Ascending aorta (tissue), 2 donors: ENCODE measurements around the gene MND1. TPM values are rescaled to one million over a fixed set of nuclear protein-coding genes. Genes with fewer than 3 reads are reported as not detected.

Source experiments
- DNase-seq, 2 donors: peaks; one replicate each; pipeline ENCODE4 v3.0.0-alpha.2; 2019; ENCODE audit warnings: low spot score in 2 of 2
- H3K27ac ChIP-seq, 2 donors: fragments of 200-600 bp; sonication (generic); one replicate each; pipeline ENCODE4 v1.5.1; 2016 to 2017; ENCODE audit warnings: mild to moderate bottlenecking in 1 of 2
- H3K27me3 ChIP-seq: fragments of 200-600 bp; sonication (generic); one replicate; pipeline ENCODE4 v1.5.1; 2017
- H3K36me3 ChIP-seq, 2 donors: fragments of 200-600 bp; sonication (generic); one replicate each; pipeline ENCODE4 v1.5.1; 2016
- H3K4me1 ChIP-seq, 2 donors: fragments of 200-600 bp; sonication (generic); one replicate each; pipeline ENCODE4 v1.5.1; 2016 to 2017; ENCODE audit warnings: mild to moderate bottlenecking in 1 of 2
- H3K4me3 ChIP-seq, 2 donors: fragments of 200-600 bp; sonication (generic); one replicate each; pipeline ENCODE4 v1.5.1; 2016 to 2017; ENCODE audit warnings: mild to moderate bottlenecking in 1 of 2
- H3K9me3 ChIP-seq, 2 donors: fragments of 200-600 bp; sonication (generic); one replicate each; pipeline ENCODE4 v1.5.1; 2016
- CTCF ChIP-seq, 3 experiments: fragments of 200-600 bp in 2 of 3; fragments of 450-650 bp in 1 of 3; sonication (generic) in 2 of 3; IDR thresholded peaks; one replicate each; pipeline ENCODE4 v1.5.1; 2016 to 2019; ENCODE audit warnings: antibody characterized with exemption in 3 of 3, mild to moderate bottlenecking in 1 of 3, moderate library complexity in 1 of 3
- intact Hi-C: fragments of 100-400 bp; cut with DNase I; formaldehyde crosslinking; loops from one replicate; pipeline ENCODE4 v1.15.1; 2023
- total RNA-seq: library from RNA; depleted of rRNA; stranded (reverse); fragments of >200 nt; gene quantifications from one replicate; pipeline ENCODE4 v1.1.0, GENCODE V29; 2016

The MND1 gene
- not detected for total RNA-seq

GRCh38 chr4:153344131-153345011 lies at the start of gene MND1:
MND1 (plus strand) TSS chr4:153344688; CDS start chr4:153344738, 50 bp downstream.
- H3K36me3 ChIP-seq = no peaks in the 10 kb centered on the region
- TF ChIP-seq CTCF (IDR thresholded peaks at IDR 0.05) = peak; percentile 81 to 99 (median 97)
- H3K27ac ChIP-seq = peak within 1 kb of the TSS in 1 of 2 donors; percentile 17
- H3K4me3 ChIP-seq = peak within 1 kb of the TSS; percentile 67 to 87
- intact Hi-C loops = loop anchor here (1.0 to 5.0 kb wide), 5 partner anchors 88 to 406 kb away; no protein-coding TSS in a partner anchor
- H3K9me3 ChIP-seq = no peaks in the 10 kb centered on the region
- peaks cover 0 to 4% of the 10 kb centered on the region in 2 donors for H3K4me1 ChIP-seq
- H3K27me3 ChIP-seq = no peaks in the 10 kb centered on the region
- peak; percentile 22 to 88 for DNase-seq

GRCh38 chr4:153295131-153295755 lies 49.2 kb upstream of the MND1 start:
- intact Hi-C loops = no loop called here
- Histone ChIP-seq H3K4me3 (no peak overlapping the region), H3K27ac (no peak overlapping the region), H3K36me3 (peaks cover 9 to 30% of the 10 kb centered on the region in 2 donors), H3K9me3 (peaks cover 0 to 8% of the 10 kb centered on the region in 2 donors), H3K27me3 (no peaks in the 10 kb centered on the region), H3K4me1 (peaks cover 0 to 16% of the 10 kb centered on the region in 2 donors)
- no peak for DNase-seq
- no peak for TF ChIP-seq CTCF (IDR thresholded peaks at IDR 0.05)

GRCh38 chr4:153296040-153296823 lies 48.3 kb upstream of the MND1 start:
- H3K9me3 ChIP-seq = peaks cover 0 to 8% of the 10 kb centered on the region in 2 donors
- no peak overlapping the region for H3K27ac ChIP-seq
- peaks cover 0 to 16% of the 10 kb centered on the region in 2 donors for H3K4me1 ChIP-seq
- no peaks in the 10 kb centered on the region for H3K27me3 ChIP-seq
- TF ChIP-seq CTCF (IDR thresholded peaks at IDR 0.05) = no peak
- intact Hi-C loops = no loop called here
- no peak for DNase-seq
- H3K36me3 ChIP-seq = peaks cover 9 to 36% of the 10 kb centered on the region in 2 donors
- no peak overlapping the region for H3K4me3 ChIP-seq

- H3K4me1 ChIP-seq = peaks cover 0 to 16% of the 10 kb centered on the region in 2 donors
- intact Hi-C loops = no loop called here
- H3K4me3 ChIP-seq = no peak overlapping the region
- no peak for DNase-seq
- no peak overlapping the region for H3K27ac ChIP-seq
- peaks cover 9 to 36% of the 10 kb centered on the region in 2 donors for H3K36me3 ChIP-seq
- no peak for TF ChIP-seq CTCF (IDR thresholded peaks at IDR 0.05)
- peaks cover 0 to 8% of the 10 kb centered on the region in 2 donors for H3K9me3 ChIP-seq
- H3K27me3 ChIP-seq = no peaks in the 10 kb centered on the region
Observed at GRCh38 chr4:153297116-153297515, 47.4 kb upstream of the MND1 start.

- H3K9me3 ChIP-seq = no peaks in the 10 kb centered on the region
- H3K4me3 ChIP-seq = no peak overlapping the region
- no peaks in the 10 kb centered on the region for H3K27me3 ChIP-seq
- DNase-seq = no peak
- H3K4me1 ChIP-seq = no peaks in the 10 kb centered on the region
- no peak overlapping the region for H3K27ac ChIP-seq
- intact Hi-C loops = no loop called here
- H3K36me3 ChIP-seq = peaks cover 0 to 3% of the 10 kb centered on the region in 2 donors
- no peak for TF ChIP-seq CTCF (IDR thresholded peaks at IDR 0.05)
Observed at GRCh38 chr4:153310793-153311192, 33.7 kb upstream of the MND1 start.
